Caco-2 (cell line): Measurements from ENCODE around the gene KCNK7. TPM values are rescaled to one million over a fixed set of nuclear protein-coding genes. Genes with fewer than 3 reads are reported as not detected.

Source experiments
- BruUV-seq: library from RNA; stranded (reverse); fragments of 400-500 nt; replicated peaks from 2 replicates; lab custom pipeline; 2021; lab: Mats Ljungman, UMichigan
- CTCF ChIA-PET: fragments of 300-600 bp; sonication (Branson Sonifier 250); formaldehyde crosslinking; loops from one replicate; lab custom pipeline; 2022; ENCODE audit warnings: antibody characterized with exemption; lab: Charles Lee
- POLR2A ChIA-PET: fragments of 300-600 bp; sonication (Branson Sonifier 250); formaldehyde crosslinking; loops from one replicate; lab custom pipeline; 2022; ENCODE audit warnings: antibody characterized with exemption; lab: Charles Lee
- DNase-seq, 2 experiments: peaks; one replicate each; pipeline versions ENCODE4 v3.0.0 to v3.0.0-alpha.2; 2020 to 2022
- H3K27me3 ChIP-seq: replicated peaks from 2 replicates; pipeline ENCODE4 v1.6.0; 2011; ENCODE audit warnings: low read length; ENCODE audit not compliant: control insufficient read depth, insufficient read depth
- H3K36me3 ChIP-seq: 2 replicates; pipeline ENCODE4 v1.5.1; 2011; ENCODE audit warnings: low read length; ENCODE audit not compliant: control insufficient read depth, insufficient read depth
- H3K4me1 ChIP-seq: fragments of 250-450 bp; sonication (Bioruptor Pico); 2 replicates; pipeline ENCODE4 v1.5.1; 2020; ENCODE audit warnings: mild to moderate bottlenecking
- H3K4me3 ChIP-seq: 2 replicates; pipeline ENCODE4 v1.5.1; 2011; ENCODE audit warnings: low read depth, mild to moderate bottlenecking, control low read depth, low read length
- H3K9me3 ChIP-seq: fragments of 250-450 bp; sonication (Bioruptor Pico); 2 replicates; pipeline ENCODE4 v1.5.1; 2020; ENCODE audit warnings: mild to moderate bottlenecking, moderate library complexity
- H3K27ac Mint-ChIP-seq: one replicate; pipeline ENCODE4 v1.8.0; 2022; ENCODE audit warnings: mixed read lengths; ENCODE audit not compliant: unreplicated experiment
- H3K27me3 Mint-ChIP-seq: one replicate; pipeline ENCODE4 v1.8.0; 2022; ENCODE audit warnings: mixed read lengths; ENCODE audit not compliant: insufficient read depth, unreplicated experiment
- H3K36me3 Mint-ChIP-seq: one replicate; pipeline ENCODE4 v1.8.0; 2022; ENCODE audit warnings: mild to moderate bottlenecking, mixed read lengths; ENCODE audit not compliant: insufficient read depth, unreplicated experiment
- H3K4me1 Mint-ChIP-seq: one replicate; pipeline ENCODE4 v1.8.0; 2022; ENCODE audit warnings: low read depth, mixed read lengths; ENCODE audit not compliant: unreplicated experiment
- H3K4me3 Mint-ChIP-seq: one replicate; pipeline ENCODE4 v1.8.0; 2022; ENCODE audit warnings: mild to moderate bottlenecking, moderate library complexity, mixed read lengths; ENCODE audit not compliant: unreplicated experiment
- H3K9me3 Mint-ChIP-seq: one replicate; pipeline ENCODE4 v1.8.0; 2022; ENCODE audit warnings: mixed read lengths; ENCODE audit not compliant: unreplicated experiment
- intact Hi-C: fragments of 100-400 bp; cut with micrococcal nuclease; formaldehyde crosslinking; loops from one replicate; pipeline ENCODE4 v1.10.0; 2022; ENCODE audit not compliant: unreplicated experiment
- total RNA-seq: library from RNA; stranded (reverse); gene quantifications from 2 replicates; pipeline ENCODE4 v1.2.3, GENCODE V29; 2022
- TF ChIP-seq, protein P1 (sequence below), 2 experiments: fragments of 200-600 bp in 1 of 2; IDR thresholded peaks; 1 replicate in 1 of 2; 2 replicates in 1 of 2; pipeline versions ENCODE4 v1.5.1 to v1.8.0; 2011 to 2022; ENCODE audit warnings: antibody characterized with exemption in 1 of 2, control low read depth in 1 of 2, inconsistent platforms in 1 of 2, low read depth in 1 of 2, low read length in 1 of 2, mild to moderate bottlenecking in 1 of 2, moderate library complexity in 1 of 2; ENCODE audit not compliant: insufficient read depth in 1 of 2, severe bottlenecking in 1 of 2, unreplicated experiment in 1 of 2

KCNK7 gene
- total RNA-seq, 1 experiment from 2014 or later = 0.39 TPM

GRCh38 chr11:65554057-65554818 is 41.4 kb downstream of the KCNK7 start:
- TF ChIP-seq, protein P1, sequence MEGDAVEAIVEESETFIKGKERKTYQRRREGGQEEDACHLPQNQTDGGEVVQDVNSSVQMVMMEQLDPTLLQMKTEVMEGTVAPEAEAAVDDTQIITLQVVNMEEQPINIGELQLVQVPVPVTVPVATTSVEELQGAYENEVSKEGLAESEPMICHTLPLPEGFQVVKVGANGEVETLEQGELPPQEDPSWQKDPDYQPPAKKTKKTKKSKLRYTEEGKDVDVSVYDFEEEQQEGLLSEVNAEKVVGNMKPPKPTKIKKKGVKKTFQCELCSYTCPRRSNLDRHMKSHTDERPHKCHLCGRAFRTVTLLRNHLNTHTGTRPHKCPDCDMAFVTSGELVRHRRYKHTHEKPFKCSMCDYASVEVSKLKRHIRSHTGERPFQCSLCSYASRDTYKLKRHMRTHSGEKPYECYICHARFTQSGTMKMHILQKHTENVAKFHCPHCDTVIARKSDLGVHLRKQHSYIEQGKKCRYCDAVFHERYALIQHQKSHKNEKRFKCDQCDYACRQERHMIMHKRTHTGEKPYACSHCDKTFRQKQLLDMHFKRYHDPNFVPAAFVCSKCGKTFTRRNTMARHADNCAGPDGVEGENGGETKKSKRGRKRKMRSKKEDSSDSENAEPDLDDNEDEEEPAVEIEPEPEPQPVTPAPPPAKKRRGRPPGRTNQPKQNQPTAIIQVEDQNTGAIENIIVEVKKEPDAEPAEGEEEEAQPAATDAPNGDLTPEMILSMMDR (IDR thresholded peaks at IDR 0.05; ENCODE audit: insufficient read depth in 1 of 2, low read depth in 1 of 2, low read length in 1 of 2, severe bottlenecking in 1 of 2, unreplicated experiment in 1 of 2) = no peak
- H3K27ac Mint-ChIP-seq = peak overlapping the region; percentile 61
- Histone ChIP-seq H3K36me3 (no peaks in the 10 kb centered on the region; the same call in 1 of the 2 replicates), H3K27me3 (no peaks in the 10 kb centered on the region), H3K4me3 (no peak overlapping the region), H3K9me3 (no peaks in the 10 kb centered on the region), H3K4me1 (peaks cover 59% of the 10 kb centered on the region)
- peaks cover 44% of the 10 kb centered on the region for H3K4me1 Mint-ChIP-seq
- intact Hi-C loops = no loop called here
- ChIA-PET POLR2A (no interaction called here), CTCF (no interaction called here)
- H3K36me3 Mint-ChIP-seq = peaks cover 34% of the 10 kb centered on the region
- H3K4me3 Mint-ChIP-seq = no peak overlapping the region
- H3K9me3 Mint-ChIP-seq = no peaks in the 10 kb centered on the region
- no TSS peak for BruUV-seq
- no peaks in the 10 kb centered on the region for H3K27me3 Mint-ChIP-seq
- no peak for DNase-seq

- Mint-ChIP-seq H3K36me3 (peaks cover 31% of the 10 kb centered on the region), H3K27ac (no peak overlapping the region), H3K27me3 (no peaks in the 10 kb centered on the region), H3K4me1 (peaks cover 44% of the 10 kb centered on the region), H3K4me3 (no peak overlapping the region), H3K9me3 (no peaks in the 10 kb centered on the region)
- TF ChIP-seq, protein P1 (IDR thresholded peaks at IDR 0.05; ENCODE audit: insufficient read depth in 1 of 2, low read depth in 1 of 2, low read length in 1 of 2, severe bottlenecking in 1 of 2, unreplicated experiment in 1 of 2) = no peak
- Histone ChIP-seq H3K9me3 (no peaks in the 10 kb centered on the region), H3K4me1 (peaks cover 52% of the 10 kb centered on the region), H3K27me3 (no peaks in the 10 kb centered on the region), H3K36me3 (no peaks in the 10 kb centered on the region; the same call in 1 of the 2 replicates), H3K4me3 (no peak overlapping the region)
- CTCF ChIA-PET = interaction anchor here (0.6 kb wide), 2 partner anchors 59 to 278 kb away, joined by 4 to 6 read pairs; no protein-coding TSS in a partner anchor
- POLR2A ChIA-PET = no interaction called here
- no TSS peak for BruUV-seq
- intact Hi-C loops = no loop called here
- no peak for DNase-seq
These were observed 42.1 kb downstream of the KCNK7 start for GRCh38 chr11:65553301-65554001.

DNA sequence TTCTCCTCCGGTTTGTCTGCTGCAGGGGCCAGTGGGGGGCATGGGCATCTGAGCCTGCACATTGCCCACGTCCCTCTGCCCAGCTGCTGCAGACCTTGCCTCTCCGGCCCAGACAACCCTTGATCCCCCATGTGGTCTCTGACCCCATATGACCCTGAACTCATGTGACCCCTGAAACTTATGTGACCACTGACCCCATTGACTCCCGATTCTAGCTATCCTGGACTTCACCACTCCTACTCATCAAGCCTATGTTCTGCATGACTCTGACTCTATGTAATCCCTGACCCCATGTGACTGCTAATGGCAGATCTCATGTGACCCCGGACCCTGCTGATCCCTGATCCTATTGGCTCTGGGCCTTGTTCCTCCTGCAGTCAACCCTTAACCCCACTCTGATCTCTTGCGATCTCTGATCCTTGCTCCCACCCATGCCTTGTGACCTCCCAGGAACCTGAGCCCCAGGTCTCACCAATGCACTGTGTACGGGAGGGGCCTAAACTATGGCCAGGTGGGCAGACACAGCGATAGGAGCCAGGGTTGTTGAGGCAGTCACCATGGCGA is 43.1 kb downstream of the KCNK7 start:
- Mint-ChIP-seq H3K4me1 (peaks cover 44% of the 10 kb centered on the region), H3K9me3 (no peaks in the 10 kb centered on the region), H3K27ac (no peak overlapping the region), H3K4me3 (no peak overlapping the region), H3K27me3 (no peaks in the 10 kb centered on the region), H3K36me3 (peaks cover 31% of the 10 kb centered on the region)
- POLR2A ChIA-PET = interaction anchor here (1.1 to 1.2 kb wide), 2 partner anchors 27 to 54 kb away, joined by 4 to 5 read pairs; partner anchors contain the start of gene SCYL1
- TF ChIP-seq, protein P1 (IDR thresholded peaks at IDR 0.05; ENCODE audit: insufficient read depth in 1 of 2, low read depth in 1 of 2, low read length in 1 of 2, severe bottlenecking in 1 of 2, unreplicated experiment in 1 of 2) = no peak
- CTCF ChIA-PET = interaction anchor here (0.5 to 2.0 kb wide), 10 partner anchors 12 to 165 kb away, joined by 3 to 18 read pairs (median 4); partner anchors contain the start of genes FAM89B, PCNX3, SCYL1 and ZNRD2
- intact Hi-C loops = loop anchor here (1.0 kb wide), 1 partner anchor 11 kb away; no protein-coding TSS in a partner anchor
- no peaks in the 10 kb centered on the region for H3K27me3 ChIP-seq
- BruUV-seq = no TSS peak
- DNase-seq = no peak
- no peak overlapping the region for H3K4me3 ChIP-seq
- no peaks in the 10 kb centered on the region; the same call in 1 of the 2 replicates for H3K36me3 ChIP-seq
- peaks cover 51% of the 10 kb centered on the region for H3K4me1 ChIP-seq
- H3K9me3 ChIP-seq = no peaks in the 10 kb centered on the region
